Upper lobe of left lung (tissue), 6 donors: ENCODE data around the gene ROBO1. TPM values are rescaled to one million over a fixed set of nuclear protein-coding genes. Genes with fewer than 3 reads are reported as not detected.

Experiments
- ATAC-seq, 2 donors: fragments of 200-7000 bp; cut with Tn5 transposase; one replicate each; pipeline ENCODE4 v1.9.1; 2022; ENCODE audit warnings: mild to moderate bottlenecking in 2 of 2, moderate library complexity in 2 of 2; ENCODE audit not compliant: low FRiP score in 2 of 2
- DNase-seq, 2 donors: peaks; one replicate each; pipeline ENCODE4 v3.0.0-alpha.2; 2019 to 2020
- H3K27ac ChIP-seq, 4 donors: fragments of 200-600 bp; sonication (generic); one replicate each; pipeline ENCODE4 v1.5.1; 2016 to 2019
- H3K27me3 ChIP-seq, 4 donors: fragments of 200-600 bp; sonication (generic); one replicate each; pipeline ENCODE4 v1.5.1; 2017 to 2019
- H3K36me3 ChIP-seq, 4 donors: fragments of 200-600 bp; sonication (generic); one replicate each; pipeline ENCODE4 v1.5.1; 2016 to 2019
- H3K4me1 ChIP-seq, 4 donors: fragments of 200-600 bp; sonication (generic); one replicate each; pipeline ENCODE4 v1.5.1; 2018 to 2019
- H3K4me3 ChIP-seq, 4 donors: fragments of 200-600 bp; sonication (generic); one replicate each; pipeline ENCODE4 v1.5.1; 2017 to 2019; ENCODE audit warnings: mild to moderate bottlenecking in 2 of 4, moderate library complexity in 1 of 4
- H3K9me3 ChIP-seq, 4 donors: fragments of 200-600 bp; sonication (generic); one replicate each; pipeline ENCODE4 v1.5.1; 2018 to 2019
- CTCF ChIP-seq, 6 experiments: fragments of 450-650 bp in 4 of 6; fragments of 200-600 bp in 2 of 6; sonication (generic) in 2 of 6; IDR thresholded peaks; one replicate each; pipeline ENCODE4 v1.5.1; 2016 to 2019; ENCODE audit warnings: antibody characterized with exemption in 6 of 6
- EP300 ChIP-seq, 4 donors: sonication (generic); formaldehyde crosslinking; IDR thresholded peaks; one replicate each; pipeline ENCODE4 v1.5.1; 2017; ENCODE audit warnings: antibody characterized with exemption in 4 of 4, control low read depth in 2 of 4
- POLR2A ChIP-seq, 4 donors: fragments of 450-650 bp; IDR thresholded peaks; one replicate each; pipeline ENCODE4 v1.5.1; 2016 to 2017; ENCODE audit warnings: antibody characterized with exemption in 4 of 4, mild to moderate bottlenecking in 2 of 4
- POLR2AphosphoS5 ChIP-seq, 2 donors: sonication (generic); formaldehyde crosslinking; IDR thresholded peaks; one replicate each; pipeline ENCODE4 v1.5.1; 2017; ENCODE audit warnings: antibody characterized with exemption in 2 of 2
- WGBS, 2 donors: methylation state at CpG; one replicate each; pipeline ENCODE4 v1.1.5; 2017 to 2018; 5-methylcytosine and 5-hydroxymethylcytosine counted together
- total RNA-seq, 6 donors: library from RNA; depleted of rRNA in 4 of 6; stranded (reverse); fragments of >200 nt in 4 of 6; gene quantifications; one replicate each; pipeline versions ENCODE4 v1.1.0 to v1.2.1, GENCODE V29; 2016 to 2021
- donor health status: DM: no; HTN: no; CAD: no; lungs with moderate emphysema.
- donor health status: DM: no; HTN: yes; CAD: no; lungs with severe emphysema.

ROBO1 gene
- total RNA-seq, 6 donors from 2014 or later = 10.5 to 29.0 (median 18.0) TPM

DNA sequence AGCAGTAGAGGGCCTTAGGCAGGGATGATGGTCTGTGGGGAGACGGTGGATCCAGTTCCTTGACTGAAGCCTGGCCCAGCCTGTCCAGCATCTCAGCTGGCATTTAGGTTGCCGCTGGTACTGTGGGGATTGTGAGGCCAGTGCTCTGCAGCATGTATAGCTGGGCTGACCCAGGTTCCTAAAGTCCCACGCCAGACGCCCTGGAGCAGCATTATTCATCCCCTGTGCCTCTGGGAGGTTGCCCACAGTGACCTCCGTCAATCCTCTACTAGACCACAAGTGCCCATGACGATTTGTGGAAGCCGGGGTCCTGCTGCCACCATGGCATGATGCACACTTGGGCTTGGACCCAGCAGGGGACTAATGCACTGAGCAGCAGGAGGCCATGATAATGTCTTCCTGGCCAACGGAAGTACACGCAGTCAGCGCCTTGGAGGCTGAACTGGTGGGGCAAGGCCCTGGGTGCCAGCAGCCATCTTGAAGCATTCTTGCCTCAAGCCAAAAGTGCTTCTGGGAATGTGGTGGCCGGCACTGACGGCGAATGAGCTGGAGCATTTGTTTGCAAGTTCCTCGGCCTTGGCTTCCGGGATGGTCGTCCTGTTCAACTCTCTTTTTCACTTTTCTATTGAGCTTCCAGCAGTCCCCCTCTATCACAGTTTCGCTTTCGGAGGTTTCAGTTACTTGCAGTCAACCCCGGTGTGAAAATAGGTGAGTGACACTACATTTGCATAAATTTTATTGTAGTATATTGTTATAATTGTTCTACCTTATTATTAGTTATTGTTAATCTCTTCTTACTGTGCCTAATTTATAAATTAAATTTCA lies 949.4 kb downstream of the ROBO1 start:
- peak; percentile 12 to 17 for DNase-seq
- Histone ChIP-seq H3K4me1 (peaks cover 0 to under 1% (median 0%) of the 10 kb centered on the region in 4 donors), H3K27me3 (no peaks in the 10 kb centered on the region), H3K27ac (no peak overlapping the region), H3K9me3 (no peaks in the 10 kb centered on the region), H3K36me3 (no peaks in the 10 kb centered on the region), H3K4me3 (no peak overlapping the region)
- WGBS, 2 donors = 96% methylated on average over 14 to 19 of the region's 19 CpGs
- ATAC-seq = no peak
- TF ChIP-seq CTCF (IDR thresholded peaks at IDR 0.05) = no peak
- TF ChIP-seq POLR2AphosphoS5 (IDR thresholded peaks at IDR 0.05) = no peak
- TF ChIP-seq EP300 (IDR thresholded peaks at IDR 0.05) = no peak
- TF ChIP-seq POLR2A (IDR thresholded peaks at IDR 0.05) = no peak

- Histone ChIP-seq H3K9me3 (no peaks in the 10 kb centered on the region), H3K4me3 (no peak overlapping the region), H3K27me3 (no peaks in the 10 kb centered on the region), H3K4me1 (no peaks in the 10 kb centered on the region), H3K27ac (no peak overlapping the region), H3K36me3 (no peaks in the 10 kb centered on the region)
- ATAC-seq (no peak), DNase-seq (no peak)
- 76 to 83% methylated on average over 3 of the region's 3 CpGs for WGBS, 2 donors
- TF ChIP-seq CTCF (IDR thresholded peaks at IDR 0.05) (no peak), EP300 (IDR thresholded peaks at IDR 0.05) (no peak), POLR2A (IDR thresholded peaks at IDR 0.05) (no peak), POLR2AphosphoS5 (IDR thresholded peaks at IDR 0.05) (no peak)
Measured at GRCh38 chr3:78814893-78815562, 952.8 kb downstream of the ROBO1 start.

DNA sequence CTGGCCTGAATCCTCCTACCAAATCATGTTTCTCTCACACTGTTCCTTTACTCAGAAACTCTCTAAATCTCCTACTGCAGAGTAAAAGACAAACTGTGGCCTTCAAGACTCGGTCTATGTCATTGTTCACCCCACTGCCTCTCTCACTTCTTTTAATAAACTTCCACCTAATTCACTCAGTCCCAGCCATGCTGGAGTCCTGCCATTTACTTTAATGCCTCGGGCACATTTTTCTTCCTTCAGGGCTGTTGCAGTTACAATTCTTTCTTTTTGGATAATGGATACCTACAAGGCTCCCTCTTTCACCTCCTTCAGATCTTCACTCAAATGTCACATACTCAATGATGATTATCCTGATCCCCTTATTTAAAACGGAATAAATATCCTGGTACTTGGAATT lies 955.6 kb downstream of the ROBO1 start:
- 67% methylated on average over 3 of the region's 3 CpGs for WGBS, 2 donors
- Histone ChIP-seq H3K27me3 (no peaks in the 10 kb centered on the region), H3K36me3 (no peaks in the 10 kb centered on the region), H3K9me3 (no peaks in the 10 kb centered on the region), H3K4me3 (no peak overlapping the region), H3K27ac (no peak overlapping the region), H3K4me1 (no peaks in the 10 kb centered on the region)
- ATAC-seq (no peak), DNase-seq (no peak)
- TF ChIP-seq POLR2AphosphoS5 (IDR thresholded peaks at IDR 0.05) = no peak
- TF ChIP-seq CTCF (IDR thresholded peaks at IDR 0.05) = no peak
- TF ChIP-seq POLR2A (IDR thresholded peaks at IDR 0.05) = no peak
- TF ChIP-seq EP300 (IDR thresholded peaks at IDR 0.05) = no peak

DNA sequence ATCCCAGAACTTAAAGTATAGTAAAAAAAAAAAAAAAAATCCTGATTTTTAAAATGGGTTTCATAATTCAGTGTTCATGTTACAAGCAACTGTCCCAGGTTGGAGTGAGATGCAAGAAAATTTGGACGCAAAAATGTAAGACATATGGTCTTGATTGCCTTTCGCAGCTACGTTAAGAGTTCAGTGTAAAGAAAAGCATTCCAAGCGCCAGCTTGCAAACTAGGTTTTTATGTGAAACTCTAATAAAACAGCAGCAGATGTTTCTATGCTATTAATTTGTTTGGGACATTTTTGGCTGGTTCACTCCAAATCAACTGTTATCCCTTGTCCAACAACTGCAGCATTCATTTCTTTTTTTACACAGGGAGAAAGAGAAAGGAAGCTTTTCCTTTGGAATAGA lies 957.8 kb downstream of the ROBO1 start:
- Histone ChIP-seq H3K36me3 (no peaks in the 10 kb centered on the region), H3K4me1 (no peaks in the 10 kb centered on the region), H3K4me3 (no peak overlapping the region), H3K27ac (no peak overlapping the region), H3K27me3 (no peaks in the 10 kb centered on the region), H3K9me3 (no peaks in the 10 kb centered on the region)
- WGBS, 2 donors = 85 to 92% methylated on average over 4 of the region's 4 CpGs
- DNase-seq = no peak
- TF ChIP-seq POLR2AphosphoS5 (IDR thresholded peaks at IDR 0.05) (no peak), POLR2A (IDR thresholded peaks at IDR 0.05) (no peak), EP300 (IDR thresholded peaks at IDR 0.05) (no peak), CTCF (IDR thresholded peaks at IDR 0.05) (no peak)
- ATAC-seq = no peak
